ENCODE data around the gene POMZP3. TPM values are rescaled to one million over a fixed set of nuclear protein-coding genes. Genes with fewer than 3 reads are reported as not detected.
"Not testable (repeated sequence)": the region's sequence is repeated elsewhere in the genome, so short reads cannot be mapped to it uniquely, and the experiment has no call there.

The POMZP3 gene
- total RNA-seq, 1 experiment from 2014 or later = 10.6 TPM

GRCh38 chr7:76583636-76584281 lies 43.3 kb downstream of the POMZP3 start:
- CTCF ChIA-PET; POLR2A ChIA-PET; H3K36me3 Mint-ChIP-seq (ENCODE audit: insufficient read depth, unreplicated experiment); intact Hi-C loops (cut with micrococcal nuclease); BruUV-seq (replicated peaks); H3K9me3 Mint-ChIP-seq (ENCODE audit: unreplicated experiment); H3K27me3 Mint-ChIP-seq (ENCODE audit: insufficient read depth, unreplicated experiment): not testable (repeated sequence)
- Mint-ChIP-seq H3K27ac (ENCODE audit: low read depth, unreplicated experiment) (peak overlapping the region; percentile 91), H3K4me1 (ENCODE audit: insufficient read depth, unreplicated experiment) (peaks cover 46% of the 10 kb centered on the region), H3K4me3 (ENCODE audit: unreplicated experiment) (peak overlapping the region; percentile 28)
- DNase-seq (ENCODE audit: unreplicated experiment) = peak; percentile 54

GRCh38 chr7:76582848-76583631 lies 44.0 kb downstream of the POMZP3 start:
- POLR2A ChIA-PET; H3K36me3 Mint-ChIP-seq (ENCODE audit: insufficient read depth, unreplicated experiment); BruUV-seq (replicated peaks); H3K9me3 Mint-ChIP-seq (ENCODE audit: unreplicated experiment); CTCF ChIA-PET; H3K27me3 Mint-ChIP-seq (ENCODE audit: insufficient read depth, unreplicated experiment); intact Hi-C loops (cut with micrococcal nuclease): not testable (repeated sequence)
- peaks cover 41% of the 10 kb centered on the region for H3K4me1 Mint-ChIP-seq (ENCODE audit: insufficient read depth, unreplicated experiment)
- peak overlapping the region; percentile 28 for H3K4me3 Mint-ChIP-seq (ENCODE audit: unreplicated experiment)
- peak overlapping the region; percentile 91 for H3K27ac Mint-ChIP-seq (ENCODE audit: low read depth, unreplicated experiment)
- peak; percentile 94 for DNase-seq (ENCODE audit: unreplicated experiment)

- Mint-ChIP-seq H3K4me1 (ENCODE audit: insufficient read depth, unreplicated experiment) (peaks cover 22% of the 10 kb centered on the region), H3K36me3 (ENCODE audit: insufficient read depth, unreplicated experiment) (peaks cover 13% of the 10 kb centered on the region)
- POLR2A ChIA-PET; H3K4me3 Mint-ChIP-seq (ENCODE audit: unreplicated experiment); H3K9me3 Mint-ChIP-seq (ENCODE audit: unreplicated experiment); H3K27ac Mint-ChIP-seq (ENCODE audit: low read depth, unreplicated experiment); intact Hi-C loops (cut with micrococcal nuclease); CTCF ChIA-PET; H3K27me3 Mint-ChIP-seq (ENCODE audit: insufficient read depth, unreplicated experiment); BruUV-seq (replicated peaks): not testable (repeated sequence)
- DNase-seq (ENCODE audit: unreplicated experiment) = peak; percentile 72
Observed at GRCh38 chr7:76575919-76576655, 51.0 kb downstream of the POMZP3 start.

GRCh38 chr7:76575431-76575830 lies 51.6 kb downstream of the POMZP3 start:
- H3K27ac Mint-ChIP-seq (ENCODE audit: low read depth, unreplicated experiment); H3K27me3 Mint-ChIP-seq (ENCODE audit: insufficient read depth, unreplicated experiment); CTCF ChIA-PET; POLR2A ChIA-PET; intact Hi-C loops (cut with micrococcal nuclease); H3K4me3 Mint-ChIP-seq (ENCODE audit: unreplicated experiment); BruUV-seq (replicated peaks); H3K9me3 Mint-ChIP-seq (ENCODE audit: unreplicated experiment); DNase-seq (ENCODE audit: unreplicated experiment): not testable (repeated sequence)
- peaks cover 13% of the 10 kb centered on the region for H3K36me3 Mint-ChIP-seq (ENCODE audit: insufficient read depth, unreplicated experiment)
- H3K4me1 Mint-ChIP-seq (ENCODE audit: insufficient read depth, unreplicated experiment) = peaks cover 25% of the 10 kb centered on the region

- intact Hi-C loops (cut with micrococcal nuclease); DNase-seq (ENCODE audit: unreplicated experiment); H3K9me3 Mint-ChIP-seq (ENCODE audit: unreplicated experiment); CTCF ChIA-PET; POLR2A ChIA-PET; BruUV-seq (replicated peaks); H3K27ac Mint-ChIP-seq (ENCODE audit: low read depth, unreplicated experiment); H3K27me3 Mint-ChIP-seq (ENCODE audit: insufficient read depth, unreplicated experiment); H3K4me3 Mint-ChIP-seq (ENCODE audit: unreplicated experiment): not testable (repeated sequence)
- peaks cover 36% of the 10 kb centered on the region for H3K4me1 Mint-ChIP-seq (ENCODE audit: insufficient read depth, unreplicated experiment)
- H3K36me3 Mint-ChIP-seq (ENCODE audit: insufficient read depth, unreplicated experiment) = peaks cover 13% of the 10 kb centered on the region
Observed at GRCh38 chr7:76572296-76572695, 54.8 kb downstream of the POMZP3 start.

- Mint-ChIP-seq H3K4me1 (ENCODE audit: insufficient read depth, unreplicated experiment) (peaks cover 36% of the 10 kb centered on the region), H3K27ac (ENCODE audit: low read depth, unreplicated experiment) (peak overlapping the region; percentile 73), H3K36me3 (ENCODE audit: insufficient read depth, unreplicated experiment) (peaks cover 13% of the 10 kb centered on the region)
- H3K9me3 Mint-ChIP-seq (ENCODE audit: unreplicated experiment); H3K4me3 Mint-ChIP-seq (ENCODE audit: unreplicated experiment); BruUV-seq (replicated peaks); POLR2A ChIA-PET; H3K27me3 Mint-ChIP-seq (ENCODE audit: insufficient read depth, unreplicated experiment); intact Hi-C loops (cut with micrococcal nuclease): not testable (repeated sequence)
- DNase-seq (ENCODE audit: unreplicated experiment) = peak; percentile 47
- CTCF ChIA-PET = interaction anchor here (0.6 kb wide), 1 partner anchor 129 kb away, joined by 3 read pairs; no protein-coding TSS in a partner anchor
Observed at GRCh38 chr7:76570324-76570775, 56.7 kb downstream of the POMZP3 start.

GRCh38 chr7:76568742-76569141 lies 58.3 kb downstream of the POMZP3 start:
- CTCF ChIA-PET; BruUV-seq (replicated peaks); H3K27me3 Mint-ChIP-seq (ENCODE audit: insufficient read depth, unreplicated experiment); H3K4me3 Mint-ChIP-seq (ENCODE audit: unreplicated experiment); intact Hi-C loops (cut with micrococcal nuclease); POLR2A ChIA-PET; H3K9me3 Mint-ChIP-seq (ENCODE audit: unreplicated experiment): not testable (repeated sequence)
- peaks cover 36% of the 10 kb centered on the region for H3K4me1 Mint-ChIP-seq (ENCODE audit: insufficient read depth, unreplicated experiment)
- H3K27ac Mint-ChIP-seq (ENCODE audit: low read depth, unreplicated experiment) = peak overlapping the region; percentile 57
- peak; percentile 62 for DNase-seq (ENCODE audit: unreplicated experiment)
- H3K36me3 Mint-ChIP-seq (ENCODE audit: insufficient read depth, unreplicated experiment) = peaks cover 13% of the 10 kb centered on the region

GRCh38 chr7:76567753-76568152 lies 59.3 kb downstream of the POMZP3 start:
- H3K9me3 Mint-ChIP-seq (ENCODE audit: unreplicated experiment); DNase-seq (ENCODE audit: unreplicated experiment); intact Hi-C loops (cut with micrococcal nuclease); H3K27me3 Mint-ChIP-seq (ENCODE audit: insufficient read depth, unreplicated experiment); H3K4me3 Mint-ChIP-seq (ENCODE audit: unreplicated experiment); POLR2A ChIA-PET; CTCF ChIA-PET: not testable (repeated sequence)
- Mint-ChIP-seq H3K27ac (ENCODE audit: low read depth, unreplicated experiment) (peak overlapping the region; percentile 57), H3K4me1 (ENCODE audit: insufficient read depth, unreplicated experiment) (peaks cover 36% of the 10 kb centered on the region), H3K36me3 (ENCODE audit: insufficient read depth, unreplicated experiment) (peaks cover 13% of the 10 kb centered on the region)
- BruUV-seq (replicated peaks) = TSS peak; percentile 2

- BruUV-seq (replicated peaks); H3K4me3 Mint-ChIP-seq (ENCODE audit: unreplicated experiment); H3K9me3 Mint-ChIP-seq (ENCODE audit: unreplicated experiment); CTCF ChIA-PET; intact Hi-C loops (cut with micrococcal nuclease); DNase-seq (ENCODE audit: unreplicated experiment); H3K27me3 Mint-ChIP-seq (ENCODE audit: insufficient read depth, unreplicated experiment); POLR2A ChIA-PET: not testable (repeated sequence)
- peaks cover 36% of the 10 kb centered on the region for H3K4me1 Mint-ChIP-seq (ENCODE audit: insufficient read depth, unreplicated experiment)
- H3K27ac Mint-ChIP-seq (ENCODE audit: low read depth, unreplicated experiment) = peak overlapping the region; percentile 57
- H3K36me3 Mint-ChIP-seq (ENCODE audit: insufficient read depth, unreplicated experiment) = peaks cover 13% of the 10 kb centered on the region
Observed at GRCh38 chr7:76567311-76567710, 59.8 kb downstream of the POMZP3 start.

Data from MCF 10A (cell line).